Umbilical cord (tissue), 2 donors: ENCODE results near the gene KLF2. TPM values are rescaled to one million over a fixed set of nuclear protein-coding genes. Genes with fewer than 3 reads are reported as not detected.
A peak's percentile ranks its signal among the peaks of the same experiment; 100 is the strongest.

Experiments
- DNase-seq: peaks from one replicate; pipeline ENCODE4 v3.0.0-alpha.2; 2015; ENCODE audit warnings: low spot score
- total RNA-seq: library from RNA; depleted of rRNA; stranded (reverse); fragments of >200 nt; gene quantifications from one replicate; pipeline ENCODE4 v1.2.3, GENCODE V29; 2014; ENCODE audit warnings: low replicate concordance; ENCODE audit not compliant: insufficient read depth

KLF2 gene
- total RNA-seq, 1 donor from 2014 or later: 65.2 TPM

GRCh38 chr19:16363133-16363851, 38.7 kb downstream of the KLF2 start:
- DNase-seq: no peak

GRCh38 chr19:16363852-16364230, 39.2 kb downstream of the KLF2 start:
- DNase-seq: no peak

GRCh38 chr19:16364231-16364865, 39.7 kb downstream of the KLF2 start:
- no peak for DNase-seq

- no peak for DNase-seq
These were observed 40.8 kb downstream of the KLF2 start for GRCh38 chr19:16365300-16365996.

- no peak for DNase-seq
These were observed 41.4 kb downstream of the KLF2 start for GRCh38 chr19:16366056-16366432.

- DNase-seq: peak; percentile 35
These were observed 42.0 kb downstream of the KLF2 start for GRCh38 chr19:16366433-16367260.

GRCh38 chr19:16367261-16367683, 42.6 kb downstream of the KLF2 start:
- no peak for DNase-seq

- no peak for DNase-seq
These were observed 44.0 kb downstream of the KLF2 start for GRCh38 chr19:16368385-16369305.

GRCh38 chr19:16369306-16369663, 44.7 kb downstream of the KLF2 start:
- DNase-seq: no peak

- DNase-seq: no peak
These were observed 45.3 kb downstream of the KLF2 start for GRCh38 chr19:16369664-16370576.

- DNase-seq: no peak
These were observed 46.2 kb downstream of the KLF2 start for GRCh38 chr19:16370641-16371391.

- no peak for DNase-seq
These were observed 46.9 kb downstream of the KLF2 start for GRCh38 chr19:16371540-16371986.

GRCh38 chr19:16372065-16372915, 47.7 kb downstream of the KLF2 start:
- no peak for DNase-seq

- DNase-seq: no peak
These were observed 48.5 kb downstream of the KLF2 start for GRCh38 chr19:16373079-16373478.

GRCh38 chr19:16373532-16373931, 48.9 kb downstream of the KLF2 start:
- peak; percentile 84 for DNase-seq

- no peak for DNase-seq
These were observed 49.4 kb downstream of the KLF2 start for GRCh38 chr19:16373989-16374388.

- no peak for DNase-seq
These were observed 49.8 kb downstream of the KLF2 start for GRCh38 chr19:16374436-16374835.
